Heart left ventricle (tissue), 13 donors: ENCODE results near the gene TBCD.

ENCODE experiments used
- POLR2A ChIP-seq, 2 donors: fragments of 450-650 bp; IDR thresholded peaks; one replicate each; pipeline ENCODE4 v1.6.1; 2017; ENCODE audit warnings: antibody characterized with exemption in 2 of 2, mild to moderate bottlenecking in 2 of 2, moderate library complexity in 2 of 2
- TF ChIP-seq, protein P1 (sequence below), 12 donors: fragments of 200-600 bp; sonication (generic) in 4 of 12; IDR thresholded peaks; one replicate each; pipeline versions ENCODE4 v1.5.0 to v1.8.0; 2018 to 2022; ENCODE audit warnings: antibody characterized with exemption in 12 of 12, mild to moderate bottlenecking in 5 of 12
- donor health status: ischemic (EF 13 %, LVEDD 7.1; RV severe dilation, severe dysfunction).
- donor health status: DM: no; HTN: yes; CAD: no.
- donor health status: DM: no; HTN: no; CAD: no.
- donor health status: ischemic (EF 25% LVEDD 6.9; RV normal size, moderate dysfunction).
- donor health status: ischemic (EF 25% LVEDD 5.7; RV mildly dilated, moderate dysfunction).
- donor health status: ischemic (EF 35%, LVEDD 5.7; RV mildly dilated, moderate dysfunction).
- donor health status: nonischemic (EF 11% LVEDD 7.7; RV severe dilation, severe dysfunction).
- donor health status: DM: yes; HTN: yes; CAD: no.
- donor health status: PGD.
- donor health status: ischemic (EF 29% LVEDD 5.4; RV normal size, mild dysfunction).
- donor health status: nonischemic (EF 23%, LVEDD 6.1; RV moderate dilation, normal function).

DNA sequence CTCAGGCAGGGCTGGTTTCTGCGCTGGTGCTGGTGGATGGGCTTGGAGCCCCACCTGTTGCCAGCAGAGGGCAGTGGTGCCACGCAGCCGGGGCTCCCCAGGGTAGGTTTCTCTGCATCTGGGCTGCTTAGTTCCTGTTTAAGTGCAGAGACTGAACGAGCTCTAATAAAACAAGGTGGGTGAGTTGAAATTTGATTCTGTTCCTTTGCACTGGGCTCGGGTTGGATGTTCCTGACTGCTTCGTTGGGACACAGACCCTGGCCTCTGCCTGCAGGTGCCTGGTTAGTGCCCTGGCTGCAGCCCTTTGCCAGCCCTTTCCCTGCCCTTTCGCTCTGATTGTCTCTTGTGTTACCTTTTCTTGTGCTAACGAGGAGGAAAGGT, 30.0 kb downstream of the TBCD start:
- TF ChIP-seq, protein P1, sequence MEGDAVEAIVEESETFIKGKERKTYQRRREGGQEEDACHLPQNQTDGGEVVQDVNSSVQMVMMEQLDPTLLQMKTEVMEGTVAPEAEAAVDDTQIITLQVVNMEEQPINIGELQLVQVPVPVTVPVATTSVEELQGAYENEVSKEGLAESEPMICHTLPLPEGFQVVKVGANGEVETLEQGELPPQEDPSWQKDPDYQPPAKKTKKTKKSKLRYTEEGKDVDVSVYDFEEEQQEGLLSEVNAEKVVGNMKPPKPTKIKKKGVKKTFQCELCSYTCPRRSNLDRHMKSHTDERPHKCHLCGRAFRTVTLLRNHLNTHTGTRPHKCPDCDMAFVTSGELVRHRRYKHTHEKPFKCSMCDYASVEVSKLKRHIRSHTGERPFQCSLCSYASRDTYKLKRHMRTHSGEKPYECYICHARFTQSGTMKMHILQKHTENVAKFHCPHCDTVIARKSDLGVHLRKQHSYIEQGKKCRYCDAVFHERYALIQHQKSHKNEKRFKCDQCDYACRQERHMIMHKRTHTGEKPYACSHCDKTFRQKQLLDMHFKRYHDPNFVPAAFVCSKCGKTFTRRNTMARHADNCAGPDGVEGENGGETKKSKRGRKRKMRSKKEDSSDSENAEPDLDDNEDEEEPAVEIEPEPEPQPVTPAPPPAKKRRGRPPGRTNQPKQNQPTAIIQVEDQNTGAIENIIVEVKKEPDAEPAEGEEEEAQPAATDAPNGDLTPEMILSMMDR (IDR thresholded peaks at IDR 0.05), result peak; percentile 95 to 99 (median 97)
- no peak for TF ChIP-seq POLR2A (IDR thresholded peaks at IDR 0.05)
